ENCODE measurements around the gene MAPT. TPM values are rescaled to one million over a fixed set of nuclear protein-coding genes. Genes with fewer than 3 reads are reported as not detected.
A peak's percentile ranks its signal among the peaks of the same experiment; 100 is the strongest.
"Not testable (repeated sequence)": the region's sequence is repeated elsewhere in the genome, so short reads cannot be mapped to it uniquely, and the experiment has no call there.

MAPT gene
- polyA plus RNA-seq, 4 donors = 9.2 to 13.8 (median 10.5) TPM

DNA sequence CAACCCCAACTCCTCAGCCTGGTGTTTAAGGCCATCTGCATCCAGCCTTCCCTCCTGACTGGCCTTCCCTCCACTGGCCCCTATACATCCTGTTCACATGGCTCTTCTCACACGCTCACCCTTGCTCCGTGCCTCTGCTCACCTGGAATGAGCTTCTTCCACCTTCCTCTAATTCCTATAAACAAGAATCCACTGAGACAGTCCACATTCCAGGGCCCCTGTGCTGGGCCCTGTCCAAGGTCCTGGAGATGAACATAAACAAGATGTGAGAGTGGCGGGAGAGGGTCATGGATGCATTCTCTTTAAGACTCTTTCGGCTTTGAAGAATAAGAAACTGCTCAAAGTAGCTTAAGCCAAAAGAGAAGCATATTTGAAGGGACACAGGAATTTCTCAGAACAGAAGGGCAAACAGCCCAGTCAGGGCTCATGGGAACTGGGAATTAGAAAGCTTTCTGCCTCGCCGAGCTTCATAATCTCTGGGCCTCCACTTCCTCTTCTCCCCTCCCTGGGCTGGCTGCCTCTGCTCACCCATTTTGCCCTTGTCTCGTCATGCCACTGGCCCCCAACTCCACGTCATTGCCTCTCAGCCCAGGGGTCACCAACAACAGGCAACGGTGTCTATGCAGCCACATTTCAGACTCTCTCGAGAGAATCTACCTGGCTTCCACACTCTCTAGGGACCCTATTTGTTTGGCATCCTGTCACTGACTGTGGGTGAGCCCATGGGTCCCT lies 36.2 kb upstream of the MAPT start:
- peak; percentile 21 to 77 (median 49) for DNase-seq (ENCODE audit: low read depth in 4 of 4, low spot score in 2 of 4)

DNA sequence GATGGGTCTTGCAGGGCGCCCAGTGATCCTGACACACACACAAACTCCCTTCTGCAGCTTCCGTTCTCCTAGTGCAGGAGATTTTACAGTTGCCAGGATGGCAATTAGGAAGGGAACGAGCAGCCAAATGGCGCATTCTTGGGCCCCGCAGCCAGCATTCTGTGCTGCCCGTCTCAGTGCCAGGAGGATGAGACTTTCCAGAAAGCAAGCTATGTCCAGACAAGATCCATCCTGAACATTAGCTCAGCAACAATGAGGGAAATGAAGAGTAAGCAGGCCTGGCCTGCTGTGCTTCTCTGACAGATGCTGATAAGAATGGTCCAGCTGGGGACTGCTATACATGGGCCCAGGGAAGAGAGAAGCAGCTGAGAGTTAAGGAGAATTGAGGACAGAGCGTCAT lies 33.2 kb upstream of the MAPT start:
- DNase-seq (ENCODE audit: low read depth in 4 of 4, low spot score in 2 of 4) = no peak

DNA sequence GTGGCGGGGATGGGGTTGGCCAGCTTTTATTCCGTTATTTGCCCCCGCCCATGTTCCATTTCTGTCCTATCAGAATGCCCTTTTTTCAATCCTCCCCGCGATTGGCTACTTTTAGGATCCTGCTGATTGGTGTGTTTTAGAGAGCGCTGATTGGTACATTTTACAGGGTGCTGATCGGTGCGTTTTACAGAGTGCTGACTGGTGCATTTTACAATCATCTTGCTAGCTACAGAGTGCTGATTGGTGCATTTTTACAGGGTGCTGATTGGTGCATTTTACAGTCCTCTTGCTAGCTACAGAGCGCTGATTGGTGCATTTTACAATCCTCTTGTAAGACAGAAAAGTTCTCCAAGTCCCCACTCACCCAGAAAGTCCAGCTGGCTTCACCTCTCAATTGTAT lies 32.2 kb upstream of the MAPT start:
- not testable (repeated sequence) for DNase-seq (ENCODE audit: low read depth in 4 of 4, low spot score in 2 of 4)

DNA sequence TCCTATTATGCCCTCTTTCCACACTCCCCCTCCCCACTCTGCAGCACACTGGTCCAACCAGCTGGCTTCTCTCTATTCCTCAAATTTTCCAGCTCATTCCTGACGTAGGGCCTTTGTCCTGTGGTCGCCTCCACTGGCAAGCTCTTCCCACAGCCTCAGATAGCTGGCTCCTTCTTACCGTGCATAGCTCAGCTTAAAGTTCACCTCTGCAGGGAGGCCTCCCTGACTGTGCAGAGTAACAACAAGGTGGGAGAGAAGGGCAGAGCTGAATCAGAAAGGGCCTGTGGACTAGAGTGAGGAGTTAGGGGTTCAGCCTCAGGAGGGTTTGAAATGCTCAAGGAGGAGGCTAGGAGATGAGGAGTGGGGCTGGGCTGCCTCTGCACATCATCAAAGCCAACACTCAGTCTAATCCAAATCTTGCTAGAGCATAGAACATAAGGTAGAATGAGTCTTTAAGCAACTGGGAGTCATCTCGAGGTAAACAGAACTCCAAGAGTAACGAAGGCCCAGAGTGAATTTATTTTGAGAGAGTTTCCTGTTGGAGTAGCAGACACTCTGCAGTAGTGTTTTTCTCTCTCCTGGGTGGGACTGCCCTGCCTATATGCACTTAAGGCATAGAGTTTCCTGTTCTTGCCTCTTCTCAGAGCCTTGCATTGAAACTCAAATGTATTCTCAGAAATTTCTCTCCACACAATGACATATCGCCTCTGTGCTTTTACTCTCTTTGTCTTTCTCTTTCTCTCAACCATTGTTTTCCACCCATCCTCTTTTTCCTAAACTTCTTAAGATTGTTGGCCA lies 30.3 kb upstream of the MAPT start:
- DNase-seq (ENCODE audit: low read depth in 4 of 4, low spot score in 2 of 4) = no peak

GRCh38 chr17:45867171-45867570 lies 27.2 kb upstream of the MAPT start:
- DNase-seq (ENCODE audit: low read depth in 4 of 4, low spot score in 2 of 4) = no peak

GRCh38 chr17:45867702-45868101 lies 26.7 kb upstream of the MAPT start:
- DNase-seq (ENCODE audit: low read depth in 4 of 4, low spot score in 2 of 4) = no peak

GRCh38 chr17:45868276-45868675 lies 26.1 kb upstream of the MAPT start:
- no peak for DNase-seq (ENCODE audit: low read depth in 4 of 4, low spot score in 2 of 4)

GRCh38 chr17:45869676-45870341 lies 24.5 kb upstream of the MAPT start:
- no peak for DNase-seq (ENCODE audit: low read depth in 4 of 4, low spot score in 2 of 4)

DNA sequence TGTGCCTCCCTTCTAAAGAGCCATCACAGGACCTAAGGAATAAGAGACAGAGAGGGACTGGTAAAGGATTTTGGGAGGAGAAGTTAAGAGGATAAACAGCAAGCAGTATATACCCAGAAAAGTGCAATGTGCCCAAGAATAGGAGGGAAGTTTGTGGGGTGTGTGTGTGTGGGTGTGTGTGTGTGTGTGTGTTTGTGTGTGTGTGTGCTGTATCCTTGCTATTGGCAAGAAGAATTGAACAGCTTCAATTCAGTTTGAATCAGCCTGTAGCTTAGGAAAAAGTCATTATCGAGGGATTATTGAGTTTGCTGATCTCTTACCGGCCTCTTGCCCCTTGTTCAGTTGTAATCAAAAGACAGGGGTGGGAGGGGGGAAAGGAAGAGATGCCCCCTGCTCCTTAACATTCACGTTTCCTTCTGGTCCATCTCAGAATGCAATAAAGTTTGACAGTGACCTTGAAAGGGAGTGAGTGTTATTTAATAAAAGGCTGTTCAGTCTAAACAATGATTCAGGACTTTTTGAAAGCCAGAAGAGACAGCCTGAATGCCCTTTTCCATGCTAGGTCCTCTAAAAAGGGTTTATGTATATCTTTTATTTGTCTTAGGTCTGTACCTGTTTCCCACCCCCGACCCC lies 23.9 kb upstream of the MAPT start:
- DNase-seq (ENCODE audit: low read depth in 4 of 4, low spot score in 2 of 4) = no peak

- no peak for DNase-seq (ENCODE audit: low read depth in 4 of 4, low spot score in 2 of 4)
These were observed 22.6 kb upstream of the MAPT start for GRCh38 chr17:45871718-45872117.

DNA sequence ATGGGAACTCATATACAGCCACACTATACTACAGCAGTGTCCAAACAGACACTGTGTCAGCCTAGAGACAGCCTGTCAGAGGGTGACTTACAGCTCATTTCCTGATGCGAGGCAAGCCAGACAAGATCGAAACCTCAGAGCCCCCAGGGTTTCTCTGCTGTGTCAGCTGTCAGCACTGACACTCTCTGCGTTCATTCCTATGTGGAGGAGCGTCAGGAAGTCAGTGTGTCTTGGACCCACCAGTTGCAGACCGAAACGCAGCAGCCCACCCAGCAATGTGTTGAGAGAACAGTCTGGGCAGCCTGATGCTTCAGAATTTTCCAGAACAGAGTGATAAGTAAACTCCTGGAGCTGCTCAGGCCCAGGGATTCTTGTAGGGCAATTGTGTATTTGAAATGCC lies 20.6 kb upstream of the MAPT start:
- DNase-seq (ENCODE audit: low read depth in 4 of 4, low spot score in 2 of 4) = no peak

DNA sequence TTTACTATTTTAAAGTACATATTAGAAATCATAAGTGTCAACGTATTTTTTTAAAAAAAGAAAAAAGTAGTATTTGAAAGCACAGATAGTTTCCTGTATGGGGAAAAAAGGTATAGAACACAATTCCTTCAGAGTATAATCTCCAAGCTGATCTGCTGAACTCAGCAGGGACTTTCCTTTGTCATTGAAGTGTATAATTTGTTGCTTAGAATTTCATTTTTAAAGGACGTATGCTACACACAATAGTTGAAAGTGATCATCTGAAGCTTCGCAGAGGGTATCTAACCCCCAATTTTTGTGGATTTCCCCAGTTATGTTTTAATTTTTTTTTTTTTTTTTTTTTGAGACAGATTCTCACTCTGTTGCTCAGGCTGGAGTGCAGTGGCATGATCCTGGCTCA lies 20.2 kb upstream of the MAPT start:
- no peak for DNase-seq (ENCODE audit: low read depth in 4 of 4, low spot score in 2 of 4)

DNA sequence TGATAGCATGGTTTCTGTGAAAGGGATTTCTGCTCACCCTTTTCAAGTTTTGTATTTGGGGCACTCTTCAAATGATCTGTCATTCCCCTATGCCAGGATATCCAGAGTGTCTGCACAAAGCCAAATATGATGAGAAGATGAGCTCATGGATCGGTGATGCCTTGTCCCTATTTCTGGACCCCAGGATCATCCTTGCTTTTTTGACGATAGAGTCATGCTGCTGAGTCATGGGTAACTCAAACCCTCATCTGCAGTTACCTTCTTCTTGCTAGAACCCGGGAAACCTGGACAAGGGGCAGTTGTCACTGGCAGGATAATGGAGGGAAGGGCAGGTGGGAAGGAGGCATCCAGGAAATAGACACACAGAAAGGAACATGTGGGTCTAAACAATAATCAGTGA lies 17.8 kb upstream of the MAPT start:
- DNase-seq (ENCODE audit: low read depth in 4 of 4, low spot score in 2 of 4) = no peak

- DNase-seq (ENCODE audit: low read depth in 4 of 4, low spot score in 2 of 4) = no peak
These were observed 16.9 kb upstream of the MAPT start for GRCh38 chr17:45877467-45877866.

DNA sequence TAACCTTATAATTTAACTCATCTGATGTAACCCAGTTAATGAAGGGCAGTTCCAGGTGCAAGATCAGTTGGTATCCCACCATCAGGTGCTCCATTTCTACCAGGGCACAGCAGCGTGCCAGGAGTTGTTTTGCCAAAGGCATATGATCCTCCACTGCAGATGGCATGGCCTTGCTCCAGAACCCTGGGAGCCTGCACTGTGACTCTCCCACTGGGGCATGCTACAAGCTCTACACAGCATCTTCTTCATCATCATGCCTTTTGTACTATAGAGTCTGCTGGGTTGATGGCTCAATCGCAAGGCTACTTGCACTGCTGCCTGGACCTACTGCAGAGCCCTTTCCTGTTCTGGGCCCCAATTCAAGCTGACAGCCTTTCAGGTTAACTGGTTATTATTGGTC lies 11.3 kb upstream of the MAPT start:
- no peak for DNase-seq (ENCODE audit: low read depth in 4 of 4, low spot score in 2 of 4)

- no peak for DNase-seq (ENCODE audit: low read depth in 4 of 4, low spot score in 2 of 4)
These were observed 7.5 kb upstream of the MAPT start for GRCh38 chr17:45886852-45887251.

DNA sequence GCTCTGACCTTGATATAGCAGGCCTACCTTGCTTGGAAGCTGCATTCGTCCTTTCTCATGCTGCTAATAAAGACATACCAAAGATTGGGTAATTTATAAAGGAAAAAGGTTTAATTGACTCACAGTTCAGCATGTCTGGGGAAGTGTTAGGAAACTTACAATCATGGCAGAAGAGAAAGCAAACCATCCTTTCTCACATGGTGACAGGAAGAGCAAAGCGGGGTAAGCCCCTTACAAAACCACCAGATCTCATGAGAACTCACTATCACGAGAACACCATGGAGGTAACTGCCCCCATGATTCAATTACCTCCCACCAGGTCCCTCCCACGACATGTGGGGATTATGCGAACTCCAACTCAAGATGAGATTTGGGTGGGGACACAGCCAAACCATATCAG lies 6.0 kb upstream of the MAPT start:
- DNase-seq (ENCODE audit: low read depth in 4 of 4, low spot score in 2 of 4) = no peak

DNA sequence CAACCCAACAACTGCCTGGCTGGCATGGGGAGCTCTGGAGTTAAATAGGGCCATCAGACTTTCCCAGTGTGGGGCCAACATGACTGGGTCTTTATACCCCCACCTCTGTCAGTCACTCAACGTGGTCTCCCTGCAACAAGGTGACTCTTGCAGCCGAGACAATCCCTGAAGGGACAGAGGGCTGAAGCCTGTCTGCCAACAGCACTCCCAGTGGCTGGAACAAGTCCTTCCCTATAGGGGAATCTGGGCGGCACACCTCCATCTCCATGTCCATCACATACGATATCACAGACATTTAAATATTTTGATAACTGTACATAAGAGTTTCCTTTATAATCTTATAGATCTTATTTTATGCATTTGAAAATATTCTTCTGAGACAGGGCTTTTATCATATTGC lies 4.8 kb upstream of the MAPT start:
- no peak for DNase-seq (ENCODE audit: low read depth in 4 of 4, low spot score in 2 of 4)

- DNase-seq (ENCODE audit: low read depth in 4 of 4, low spot score in 2 of 4) = no peak
These were observed 681 bp upstream of the MAPT start for GRCh38 chr17:45893725-45894021.

DNA sequence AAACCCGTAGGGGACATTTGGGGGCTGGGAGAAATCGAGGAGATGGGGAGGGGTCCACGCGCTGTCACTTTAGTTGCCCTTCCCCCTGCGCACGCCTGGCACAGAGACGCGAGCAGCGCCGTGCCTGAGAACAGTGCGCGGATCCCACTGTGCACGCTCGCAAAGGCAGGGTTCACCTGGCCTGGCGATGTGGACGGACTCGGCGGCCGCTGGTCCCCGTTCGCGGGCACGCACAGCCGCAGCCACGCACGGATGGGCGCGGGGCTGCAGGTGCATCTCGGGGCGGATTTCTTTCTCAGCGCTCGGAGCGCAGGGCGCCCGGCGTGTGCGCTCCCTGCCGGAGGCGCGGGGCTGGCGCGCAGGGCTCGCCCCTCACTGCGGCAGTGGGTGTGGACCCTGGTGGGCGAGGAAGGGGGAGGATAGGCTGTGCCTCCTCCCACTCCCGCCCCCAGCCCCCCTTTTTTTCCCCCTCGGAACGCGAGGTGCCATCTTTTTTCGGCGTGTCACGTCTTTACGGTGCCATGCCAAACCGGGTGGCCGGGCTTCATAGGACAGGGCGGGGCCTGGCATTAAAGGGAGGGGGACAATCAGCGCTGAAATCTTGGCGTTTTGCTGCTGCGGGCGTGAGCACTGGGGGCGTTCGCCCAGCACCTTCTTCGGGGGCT lies 1.1 kb downstream of the MAPT start:
- DNase-seq (ENCODE audit: low read depth in 4 of 4, low spot score in 2 of 4) = no peak
